Measurements from ENCODE around the gene RBM8A.

The RBM8A gene

GRCh38 chr1:145918992-145919939 is 8.0 kb downstream of the RBM8A start:
- in situ Hi-C loops (cut with HindIII; ENCODE audit: low pct_unique_long_range_greater_than_20kb, low sequenced_read_pairs), result no loop called here
- peak; percentile 77 for DNase-seq (ENCODE audit: low read depth in 1 of 2, low spot score in 1 of 2)
- no peak for TF ChIP-seq JUND (IDR thresholded peaks at IDR 0.05; ENCODE audit: low read depth)

- peak; percentile 79 to 94 for DNase-seq (ENCODE audit: low read depth in 1 of 2, low spot score in 1 of 2)
- TF ChIP-seq JUND (IDR thresholded peaks at IDR 0.05; ENCODE audit: low read depth), result no peak
- in situ Hi-C loops (cut with HindIII; ENCODE audit: low pct_unique_long_range_greater_than_20kb, low sequenced_read_pairs), result no loop called here
Measured at GRCh38 chr1:145918144-145918991, 8.9 kb downstream of the RBM8A start, which contains the start of gene PEX11B. Gene PEX11B, minus strand, starts transcription at chr1:145918717. Its CDS starts 29 bp downstream, at chr1:145918688.

DNA sequence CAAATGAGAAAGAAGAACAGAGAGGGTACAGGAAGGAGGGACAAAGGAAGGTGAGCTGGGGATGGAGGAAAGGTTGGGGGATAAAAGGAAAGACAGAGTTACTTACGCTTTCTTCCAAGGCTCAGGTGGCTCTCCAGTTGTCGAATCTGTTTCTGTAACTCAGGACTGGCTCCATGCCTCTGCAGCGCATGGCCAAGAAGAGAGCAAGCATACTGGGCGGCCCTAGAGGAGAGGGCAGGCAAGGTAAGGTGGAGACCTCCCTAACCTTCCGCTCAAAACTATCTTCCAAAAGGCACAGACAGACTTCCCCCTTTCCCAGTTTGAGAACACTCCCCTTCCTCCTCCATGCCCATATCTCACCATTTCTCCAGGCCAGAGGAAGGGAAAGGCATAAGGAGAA is 9.7 kb downstream of the RBM8A start:
- DNase-seq (ENCODE audit: low read depth in 1 of 2, low spot score in 1 of 2), result no peak
- in situ Hi-C loops (cut with HindIII; ENCODE audit: low pct_unique_long_range_greater_than_20kb, low sequenced_read_pairs), result no loop called here
- TF ChIP-seq JUND (IDR thresholded peaks at IDR 0.05; ENCODE audit: low read depth), result no peak

DNA sequence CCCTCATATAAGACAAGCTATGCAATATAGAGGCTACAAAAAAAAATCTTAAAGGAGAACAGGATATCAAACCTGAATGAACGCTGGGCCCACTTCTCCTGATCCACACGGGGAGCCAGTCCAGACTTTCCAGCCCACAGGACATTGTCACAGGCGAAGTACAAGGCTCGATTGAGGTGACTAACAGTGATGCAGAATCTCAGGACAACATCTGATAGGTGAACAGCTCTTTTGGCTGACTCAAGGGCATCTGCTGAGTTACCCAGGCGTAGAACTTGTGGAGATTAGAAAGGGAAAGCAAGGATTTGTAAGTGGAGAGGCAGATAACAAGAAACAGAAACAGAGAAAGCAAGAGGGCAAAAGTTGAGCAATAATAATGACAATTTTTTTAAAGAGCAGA is 10.5 kb downstream of the RBM8A start:
- DNase-seq (ENCODE audit: low read depth in 1 of 2, low spot score in 1 of 2), result no peak
- TF ChIP-seq JUND (IDR thresholded peaks at IDR 0.05; ENCODE audit: low read depth), result no peak
- in situ Hi-C loops (cut with HindIII; ENCODE audit: low pct_unique_long_range_greater_than_20kb, low sequenced_read_pairs), result no loop called here

- DNase-seq (ENCODE audit: low read depth in 1 of 2, low spot score in 1 of 2), result no peak
- TF ChIP-seq JUND (IDR thresholded peaks at IDR 0.05; ENCODE audit: low read depth), result no peak
- in situ Hi-C loops (cut with HindIII; ENCODE audit: low pct_unique_long_range_greater_than_20kb, low sequenced_read_pairs), result no loop called here
Measured at GRCh38 chr1:145912128-145912641, 15.1 kb downstream of the RBM8A start.

DNA sequence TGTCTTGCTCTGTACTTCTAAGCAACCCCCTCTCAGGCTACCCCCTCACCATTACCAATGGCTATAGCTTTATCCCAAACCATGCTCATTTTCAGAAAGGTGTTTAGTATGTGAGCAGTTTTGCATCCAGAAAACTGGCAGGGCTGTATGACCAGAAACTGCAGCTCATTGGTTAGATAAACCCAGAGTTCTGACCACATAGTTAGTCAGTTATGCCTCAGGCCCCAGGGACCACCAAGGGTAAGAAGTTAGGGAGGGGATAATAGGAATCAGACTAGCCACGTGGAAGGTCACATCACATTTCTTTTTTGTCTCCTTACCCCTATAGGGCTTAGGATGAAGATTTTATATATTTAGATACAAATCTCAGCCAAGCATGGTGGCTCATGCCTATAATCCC is 18.6 kb downstream of the RBM8A start:
- DNase-seq (ENCODE audit: low read depth in 1 of 2, low spot score in 1 of 2), result no peak
- no peak for TF ChIP-seq JUND (IDR thresholded peaks at IDR 0.05; ENCODE audit: low read depth)
- in situ Hi-C loops (cut with HindIII; ENCODE audit: low pct_unique_long_range_greater_than_20kb, low sequenced_read_pairs), result no loop called here

GRCh38 chr1:145906954-145907753 is 20.1 kb downstream of the RBM8A start:
- no peak for TF ChIP-seq JUND (IDR thresholded peaks at IDR 0.05; ENCODE audit: low read depth)
- no peak for DNase-seq (ENCODE audit: low read depth in 1 of 2, low spot score in 1 of 2)
- in situ Hi-C loops (cut with HindIII; ENCODE audit: low pct_unique_long_range_greater_than_20kb, low sequenced_read_pairs), result no loop called here

GRCh38 chr1:145901312-145902021 is 25.8 kb downstream of the RBM8A start:
- DNase-seq (ENCODE audit: low read depth in 1 of 2, low spot score in 1 of 2), result no peak
- in situ Hi-C loops (cut with HindIII; ENCODE audit: low pct_unique_long_range_greater_than_20kb, low sequenced_read_pairs), result no loop called here
- TF ChIP-seq JUND (IDR thresholded peaks at IDR 0.05; ENCODE audit: low read depth), result no peak

DNA sequence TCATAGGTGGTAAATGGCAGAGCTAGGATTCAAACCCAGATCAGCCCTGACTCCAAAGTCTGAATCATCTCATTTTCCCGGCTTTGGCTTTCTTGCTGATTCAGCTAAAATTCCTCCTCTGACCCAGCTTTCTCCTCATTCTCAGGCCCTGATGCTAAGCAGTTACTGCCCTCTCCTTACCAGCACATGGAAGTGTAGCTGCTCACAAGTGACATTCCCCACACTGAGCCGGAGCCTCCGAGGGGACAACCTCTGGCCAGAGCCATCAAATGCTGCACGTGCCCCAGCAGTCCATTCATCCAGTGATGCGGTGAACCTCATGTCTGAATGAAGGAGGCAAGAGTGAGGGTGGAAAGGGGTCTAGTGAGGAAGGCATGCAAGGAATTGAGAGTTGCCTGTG is 28.5 kb downstream of the RBM8A start:
- no peak for TF ChIP-seq JUND (IDR thresholded peaks at IDR 0.05; ENCODE audit: low read depth)
- in situ Hi-C loops (cut with HindIII; ENCODE audit: low pct_unique_long_range_greater_than_20kb, low sequenced_read_pairs), result no loop called here
- no peak for DNase-seq (ENCODE audit: low read depth in 1 of 2, low spot score in 1 of 2)

GRCh38 chr1:145897969-145898368 is 29.3 kb downstream of the RBM8A start:
- no peak for TF ChIP-seq JUND (IDR thresholded peaks at IDR 0.05; ENCODE audit: low read depth)
- DNase-seq (ENCODE audit: low read depth in 1 of 2, low spot score in 1 of 2), result no peak
- in situ Hi-C loops (cut with HindIII; ENCODE audit: low pct_unique_long_range_greater_than_20kb, low sequenced_read_pairs), result no loop called here

- in situ Hi-C loops (cut with HindIII; ENCODE audit: low pct_unique_long_range_greater_than_20kb, low sequenced_read_pairs), result no loop called here
- TF ChIP-seq JUND (IDR thresholded peaks at IDR 0.05; ENCODE audit: low read depth), result no peak
- no peak for DNase-seq (ENCODE audit: low read depth in 1 of 2, low spot score in 1 of 2)
Measured at GRCh38 chr1:145895471-145895870, 31.8 kb downstream of the RBM8A start.
